Measurements from ENCODE around the gene KLK1.

GRCh38 chr19:50858886-50859285, 35.3 kb upstream of the KLK1 start:
- TF ChIP-seq, protein P1, sequence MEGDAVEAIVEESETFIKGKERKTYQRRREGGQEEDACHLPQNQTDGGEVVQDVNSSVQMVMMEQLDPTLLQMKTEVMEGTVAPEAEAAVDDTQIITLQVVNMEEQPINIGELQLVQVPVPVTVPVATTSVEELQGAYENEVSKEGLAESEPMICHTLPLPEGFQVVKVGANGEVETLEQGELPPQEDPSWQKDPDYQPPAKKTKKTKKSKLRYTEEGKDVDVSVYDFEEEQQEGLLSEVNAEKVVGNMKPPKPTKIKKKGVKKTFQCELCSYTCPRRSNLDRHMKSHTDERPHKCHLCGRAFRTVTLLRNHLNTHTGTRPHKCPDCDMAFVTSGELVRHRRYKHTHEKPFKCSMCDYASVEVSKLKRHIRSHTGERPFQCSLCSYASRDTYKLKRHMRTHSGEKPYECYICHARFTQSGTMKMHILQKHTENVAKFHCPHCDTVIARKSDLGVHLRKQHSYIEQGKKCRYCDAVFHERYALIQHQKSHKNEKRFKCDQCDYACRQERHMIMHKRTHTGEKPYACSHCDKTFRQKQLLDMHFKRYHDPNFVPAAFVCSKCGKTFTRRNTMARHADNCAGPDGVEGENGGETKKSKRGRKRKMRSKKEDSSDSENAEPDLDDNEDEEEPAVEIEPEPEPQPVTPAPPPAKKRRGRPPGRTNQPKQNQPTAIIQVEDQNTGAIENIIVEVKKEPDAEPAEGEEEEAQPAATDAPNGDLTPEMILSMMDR (IDR thresholded peaks at IDR 0.05) = no peak
- TF ChIP-seq POLR2A (IDR thresholded peaks at IDR 0.05) = no peak

Data from right lobe of liver (tissue), 4 donors.